Measurements from ENCODE around the gene TMEM178B.

Gene TMEM178B

DNA sequence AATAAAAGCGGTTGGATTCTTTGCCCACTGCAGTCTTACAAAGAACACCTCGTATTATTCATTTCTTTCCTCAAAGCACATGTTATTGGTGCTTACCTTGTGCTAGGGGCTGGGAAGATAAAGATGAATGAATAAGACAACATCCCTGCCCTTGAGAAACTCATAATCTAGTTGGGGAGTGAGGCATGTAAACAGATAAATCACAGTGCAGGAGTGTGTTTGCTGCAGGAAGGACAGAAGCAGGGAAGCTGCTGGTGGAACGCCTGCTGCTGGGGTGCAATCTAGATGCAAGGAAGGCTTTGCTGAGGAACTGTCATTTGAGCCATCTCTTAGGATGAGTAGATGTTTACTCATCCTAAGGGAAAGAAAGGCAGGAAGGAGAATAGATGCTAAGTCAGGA is 135.6 kb downstream of the TMEM178B start:
- TF ChIP-seq, protein P1, sequence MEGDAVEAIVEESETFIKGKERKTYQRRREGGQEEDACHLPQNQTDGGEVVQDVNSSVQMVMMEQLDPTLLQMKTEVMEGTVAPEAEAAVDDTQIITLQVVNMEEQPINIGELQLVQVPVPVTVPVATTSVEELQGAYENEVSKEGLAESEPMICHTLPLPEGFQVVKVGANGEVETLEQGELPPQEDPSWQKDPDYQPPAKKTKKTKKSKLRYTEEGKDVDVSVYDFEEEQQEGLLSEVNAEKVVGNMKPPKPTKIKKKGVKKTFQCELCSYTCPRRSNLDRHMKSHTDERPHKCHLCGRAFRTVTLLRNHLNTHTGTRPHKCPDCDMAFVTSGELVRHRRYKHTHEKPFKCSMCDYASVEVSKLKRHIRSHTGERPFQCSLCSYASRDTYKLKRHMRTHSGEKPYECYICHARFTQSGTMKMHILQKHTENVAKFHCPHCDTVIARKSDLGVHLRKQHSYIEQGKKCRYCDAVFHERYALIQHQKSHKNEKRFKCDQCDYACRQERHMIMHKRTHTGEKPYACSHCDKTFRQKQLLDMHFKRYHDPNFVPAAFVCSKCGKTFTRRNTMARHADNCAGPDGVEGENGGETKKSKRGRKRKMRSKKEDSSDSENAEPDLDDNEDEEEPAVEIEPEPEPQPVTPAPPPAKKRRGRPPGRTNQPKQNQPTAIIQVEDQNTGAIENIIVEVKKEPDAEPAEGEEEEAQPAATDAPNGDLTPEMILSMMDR (IDR thresholded peaks at IDR 0.05; ENCODE audit: unreplicated experiment in 3 of 3): no peak
- Mint-ChIP-seq H3K9me3 (no peaks in the 10 kb centered on the region), H3K4me1 (no peaks in the 10 kb centered on the region)

GRCh38 chr7:141210862-141211261 is 137.0 kb downstream of the TMEM178B start:
- no peaks in the 10 kb centered on the region for H3K36me3 Mint-ChIP-seq (ENCODE audit: low read depth)
- no peaks in the 10 kb centered on the region for H3K9me3 Mint-ChIP-seq
- TF ChIP-seq, protein P1 (IDR thresholded peaks at IDR 0.05; ENCODE audit: unreplicated experiment in 3 of 3): no peak
- no peaks in the 10 kb centered on the region for H3K4me1 Mint-ChIP-seq
- no peak overlapping the region for H3K4me3 Mint-ChIP-seq
- no peak overlapping the region for H3K27ac Mint-ChIP-seq
- H3K27me3 Mint-ChIP-seq (ENCODE audit: low read depth): peaks cover 12% of the 10 kb centered on the region

More for the DNA sequence above, 135.6 kb downstream of the TMEM178B start:
- H3K4me3 Mint-ChIP-seq: no peak overlapping the region
- H3K36me3 Mint-ChIP-seq (ENCODE audit: low read depth): no peaks in the 10 kb centered on the region
- H3K27me3 Mint-ChIP-seq (ENCODE audit: low read depth): peaks cover 9% of the 10 kb centered on the region
- no peak overlapping the region for H3K27ac Mint-ChIP-seq

- no peaks in the 10 kb centered on the region for H3K4me1 Mint-ChIP-seq
- H3K27ac Mint-ChIP-seq: no peak overlapping the region
- TF ChIP-seq, protein P1 (IDR thresholded peaks at IDR 0.05; ENCODE audit: unreplicated experiment in 3 of 3): no peak
- H3K27me3 Mint-ChIP-seq (ENCODE audit: low read depth): peaks cover 18% of the 10 kb centered on the region
- no peaks in the 10 kb centered on the region for H3K9me3 Mint-ChIP-seq
- H3K4me3 Mint-ChIP-seq: no peak overlapping the region
- no peaks in the 10 kb centered on the region for H3K36me3 Mint-ChIP-seq (ENCODE audit: low read depth)
These were observed 139.4 kb downstream of the TMEM178B start for GRCh38 chr7:141213226-141213625.

GRCh38 chr7:141217938-141218337 is 144.1 kb downstream of the TMEM178B start:
- Mint-ChIP-seq H3K27ac (no peak overlapping the region), H3K27me3 (ENCODE audit: low read depth) (peaks cover 14% of the 10 kb centered on the region), H3K9me3 (no peaks in the 10 kb centered on the region), H3K4me1 (no peaks in the 10 kb centered on the region), H3K4me3 (no peak overlapping the region), H3K36me3 (ENCODE audit: low read depth) (no peaks in the 10 kb centered on the region)
- TF ChIP-seq, protein P1 (IDR thresholded peaks at IDR 0.05; ENCODE audit: unreplicated experiment in 3 of 3): no peak

DNA sequence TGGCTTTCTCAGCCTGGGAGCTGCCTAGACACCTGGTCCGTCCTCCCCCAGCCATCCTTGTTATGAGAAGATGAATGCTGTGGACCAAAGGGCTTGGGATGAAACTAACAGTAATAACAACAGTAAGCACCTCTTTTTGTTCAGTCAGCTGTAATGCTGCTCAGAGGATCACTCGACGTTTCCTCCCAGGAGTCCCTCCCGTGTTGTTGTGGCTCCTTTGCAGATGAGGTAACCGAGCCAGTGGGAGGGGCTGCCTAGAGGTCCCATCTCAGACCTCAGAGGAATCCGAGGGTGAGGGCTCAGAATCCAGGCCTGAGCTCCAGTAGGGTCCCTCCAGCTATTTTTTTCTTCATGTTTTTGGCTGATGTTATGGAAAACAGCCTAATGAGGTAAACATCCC is 145.1 kb downstream of the TMEM178B start:
- Mint-ChIP-seq H3K9me3 (no peaks in the 10 kb centered on the region), H3K4me3 (no peak overlapping the region), H3K27ac (no peak overlapping the region), H3K27me3 (ENCODE audit: low read depth) (peaks cover 10% of the 10 kb centered on the region), H3K36me3 (ENCODE audit: low read depth) (no peaks in the 10 kb centered on the region), H3K4me1 (no peaks in the 10 kb centered on the region)
- TF ChIP-seq, protein P1 (IDR thresholded peaks at IDR 0.05; ENCODE audit: unreplicated experiment in 3 of 3): no peak

GRCh38 chr7:141220263-141220880 is 146.5 kb downstream of the TMEM178B start:
- Mint-ChIP-seq H3K4me1 (no peaks in the 10 kb centered on the region), H3K9me3 (no peaks in the 10 kb centered on the region), H3K27me3 (ENCODE audit: low read depth) (peaks cover 9% of the 10 kb centered on the region), H3K36me3 (ENCODE audit: low read depth) (no peaks in the 10 kb centered on the region), H3K27ac (no peak overlapping the region), H3K4me3 (no peak overlapping the region)
- TF ChIP-seq, protein P1 (IDR thresholded peaks at IDR 0.05; ENCODE audit: unreplicated experiment in 3 of 3): no peak
